A549 (cell line): ENCODE data around the gene KIFC1. TPM values are rescaled to one million over a fixed set of nuclear protein-coding genes. Genes with fewer than 3 reads are reported as not detected.
A peak's percentile ranks its signal among the peaks of the same experiment; 100 is the strongest.
"Not testable (repeated sequence)": the region's sequence is repeated elsewhere in the genome, so short reads cannot be mapped to it uniquely, and the experiment has no call there.

Experiments
- ATAC-seq, 2 experiments: fragments of 200-7000 bp in 1 of 2; fragments of >200 bp in 1 of 2; cut with Nextera tagmentation in 1 of 2; cut with Tn5 transposase in 1 of 2; 3 replicates each; pipeline versions ENCODE4 v1.8.0 to v1.9.1; 2018 to 2020; ENCODE audit warnings: mild to moderate bottlenecking in 1 of 2, moderate library complexity in 1 of 2
- CTCF ChIA-PET: fragments of 300-600 bp; sonication (Branson Sonifier 250); formaldehyde crosslinking; extraction: SDS; loops from one replicate; lab custom pipeline; 2021; ENCODE audit warnings: antibody characterized with exemption, inconsistent platforms; lab: Yijun Ruan, JAX
- POLR2A ChIA-PET: fragments of 350-600 bp; formaldehyde crosslinking; extraction: SDS; loops from one replicate; lab custom pipeline; 2021; ENCODE audit warnings: antibody characterized with exemption, inconsistent platforms; lab: Yijun Ruan, JAX
- DNase-seq, 2 experiments: peaks; one replicate each; pipeline versions ENCODE4 v3.0.0 to v3.0.0-alpha.2; 2011 to 2016; ENCODE audit warnings: low read depth in 1 of 2, low spot score in 1 of 2
- FAIRE-seq: peaks from 2 replicates; lab custom pipeline; 2011; peaks lifted over from hg19 to GRCh38; lab: Jason Lieb, UNC
- H3K27ac ChIP-seq, 2 experiments: fragments of >200 bp; sonication (Bioruptor Twin); formaldehyde crosslinking; 3 replicates each; pipeline ENCODE4 v1.5.1; 2016 to 2017
- H3K4me1 ChIP-seq: fragments of >200 bp; sonication (Bioruptor Twin); formaldehyde crosslinking; 3 replicates; pipeline ENCODE4 v1.6.1; 2016
- H3K4me2 ChIP-seq: fragments of >200 bp; sonication (Bioruptor Twin); formaldehyde crosslinking; 3 replicates; pipeline ENCODE4 v1.6.1; 2016
- H3K4me3 ChIP-seq: fragments of >200 bp; sonication (Bioruptor Twin); formaldehyde crosslinking; 3 replicates; pipeline ENCODE4 v1.5.1; 2016
- H3K9me3 ChIP-seq: fragments of >200 bp; sonication (Bioruptor Twin); formaldehyde crosslinking; 3 replicates; pipeline ENCODE4 v1.6.1; 2016
- BCL3 ChIP-seq: fragments of >200 bp; sonication (Bioruptor Twin); formaldehyde crosslinking; IDR thresholded peaks from 3 replicates; pipeline ENCODE4 v1.6.1; 2016
- CEBPB ChIP-seq, 2 experiments: fragments of >200 bp in 1 of 2; sonication (Bioruptor Twin) in 1 of 2; formaldehyde crosslinking in 1 of 2; IDR thresholded peaks; 2 replicates each; pipeline ENCODE4 v1.6.1; 2012 to 2016
- CHD4 ChIP-seq: fragments of 200-600 bp; sonication (generic); IDR thresholded peaks from 2 replicates; pipeline ENCODE4 v1.6.1; 2016; ENCODE audit warnings: antibody characterized with exemption, mild to moderate bottlenecking, borderline replicate concordance
- CTCF ChIP-seq: fragments of >200 bp; sonication (Bioruptor Twin); formaldehyde crosslinking; IDR thresholded peaks from 3 replicates; pipeline ENCODE4 v1.5.1; 2016
- EHMT2 ChIP-seq: fragments of 200-600 bp; sonication (generic); IDR thresholded peaks from 2 replicates; pipeline ENCODE4 v1.6.1; 2016; ENCODE audit warnings: antibody characterized with exemption, low read depth, mild to moderate bottlenecking, moderate library complexity
- EP300 ChIP-seq, 2 experiments: fragments of >200 bp; sonication (Bioruptor Twin); formaldehyde crosslinking; IDR thresholded peaks; 2 replicates in 1 of 2; 3 replicates in 1 of 2; pipeline ENCODE4 v1.6.1; 2016 to 2017
- FOXS1 ChIP-seq: fragments of 250-450 bp; sonication (Bioruptor Pico); IDR thresholded peaks from 2 replicates; pipeline ENCODE4 v1.5.0; 2020; ENCODE audit warnings: mild to moderate bottlenecking, moderate library complexity
- HDAC2 ChIP-seq: fragments of 200-600 bp; sonication (generic); IDR thresholded peaks from 2 replicates; pipeline ENCODE4 v1.6.1; 2016
- HEYL ChIP-seq: fragments of 250-450 bp; sonication (Bioruptor Pico); IDR thresholded peaks from 2 replicates; pipeline ENCODE4 v1.8.0; 2021; ENCODE audit warnings: mild to moderate bottlenecking, moderate library complexity
- HOXB5 ChIP-seq: fragments of 250-450 bp; sonication (Bioruptor Pico); IDR thresholded peaks from 2 replicates; pipeline ENCODE4 v1.5.0; 2020; ENCODE audit warnings: mild to moderate bottlenecking, moderate library complexity
- JUN ChIP-seq, 2 experiments: fragments of >200 bp; sonication (Bioruptor Twin); formaldehyde crosslinking; IDR thresholded peaks; 2 replicates in 1 of 2; 3 replicates in 1 of 2; pipeline ENCODE4 v1.6.1; 2016 to 2017
- KDM1A ChIP-seq: fragments of 200-600 bp; sonication (generic); IDR thresholded peaks from 2 replicates; pipeline ENCODE4 v1.6.1; 2016; ENCODE audit warnings: low read depth, mild to moderate bottlenecking
- KDM5A ChIP-seq: fragments of 200-600 bp; sonication (generic); IDR thresholded peaks from 2 replicates; pipeline ENCODE4 v1.6.1; 2016; ENCODE audit warnings: antibody characterized with exemption, mild to moderate bottlenecking
- NFE2L2 ChIP-seq: fragments of 150-350 bp; conservative IDR thresholded peaks from 2 replicates; pipeline ENCODE4 v1.6.1; 2014; ENCODE audit warnings: low read length
- NPAS2 ChIP-seq: fragments of 250-450 bp; sonication (Bioruptor Pico); IDR thresholded peaks from 2 replicates; pipeline ENCODE4 v1.8.0; 2022; ENCODE audit warnings: mild to moderate bottlenecking, moderate library complexity, borderline replicate concordance
- RAD21 ChIP-seq, 2 experiments: fragments of >200 bp in 1 of 2; sonication (Bioruptor Twin) in 1 of 2; formaldehyde crosslinking in 1 of 2; IDR thresholded peaks in 1 of 2; conservative IDR thresholded peaks in 1 of 2; 2 replicates in 1 of 2; 3 replicates in 1 of 2; pipeline ENCODE4 v1.6.1; 2012 to 2018; ENCODE audit warnings: inconsistent platforms in 1 of 2
- RARB ChIP-seq: fragments of 250-450 bp; sonication (Bioruptor Pico); IDR thresholded peaks from 2 replicates; pipeline ENCODE4 v1.8.0; 2021; ENCODE audit warnings: mild to moderate bottlenecking, moderate library complexity
- RFX5 ChIP-seq: fragments of 450-650 bp; IDR thresholded peaks from 2 replicates; pipeline ENCODE4 v1.7.1; 2014; ENCODE audit warnings: antibody characterized with exemption, mild to moderate bottlenecking, moderate library complexity
- ZC3H11A ChIP-seq: fragments of 450-650 bp; IDR thresholded peaks from 2 replicates; pipeline ENCODE4 v1.6.1; 2014; ENCODE audit warnings: antibody characterized with exemption, mild to moderate bottlenecking
- ZNF302 ChIP-seq: fragments of 250-450 bp; sonication (Bioruptor Pico); IDR thresholded peaks from 2 replicates; pipeline ENCODE4 v1.9.0; 2021; ENCODE audit warnings: inconsistent platforms, mild to moderate bottlenecking, moderate library complexity
- ZSCAN20 ChIP-seq: fragments of 250-450 bp; sonication (Bioruptor Pico); IDR thresholded peaks from 2 replicates; pipeline ENCODE4 v1.8.0; 2022; ENCODE audit warnings: mild to moderate bottlenecking, moderate library complexity
- WGBS: methylation state at CpG from one replicate; pipeline ENCODE4 v1.1.6; 2017; ENCODE audit errors: missing lambda C conversion rate; 5-methylcytosine and 5-hydroxymethylcytosine counted together
- polyA plus RNA-seq, 4 experiments: library from polyadenylated mRNA; depleted of rRNA in 3 of 4; stranded (reverse); fragments of >200 nt; fragmentation: RNase III in 1 of 4; extraction: RNeasy Plus Mini Kit Qiagen cat#74134 plus additional on column Dnase treatment in 1 of 4; gene quantifications; 2 replicates in 3 of 4; 3 replicates in 1 of 4; pipeline ENCODE4 v1.2.3, GENCODE V29; 2011 to 2017
- TF ChIP-seq, protein P1 (sequence below): IDR thresholded peaks from 2 replicates; pipeline ENCODE4 v1.6.1; 2012; ENCODE audit warnings: low read depth, borderline replicate concordance
- TF ChIP-seq, protein P2 (sequence below): fragments of 200-600 bp; sonication (generic); IDR thresholded peaks from 2 replicates; pipeline ENCODE4 v1.6.1; 2016; ENCODE audit warnings: antibody characterized with exemption, mild to moderate bottlenecking, moderate library complexity

The KIFC1 gene
- polyA plus RNA-seq, 2 of the 4 experiments (the other 2 are of a cell fraction): 23.9 to 30.5 TPM

DNA sequence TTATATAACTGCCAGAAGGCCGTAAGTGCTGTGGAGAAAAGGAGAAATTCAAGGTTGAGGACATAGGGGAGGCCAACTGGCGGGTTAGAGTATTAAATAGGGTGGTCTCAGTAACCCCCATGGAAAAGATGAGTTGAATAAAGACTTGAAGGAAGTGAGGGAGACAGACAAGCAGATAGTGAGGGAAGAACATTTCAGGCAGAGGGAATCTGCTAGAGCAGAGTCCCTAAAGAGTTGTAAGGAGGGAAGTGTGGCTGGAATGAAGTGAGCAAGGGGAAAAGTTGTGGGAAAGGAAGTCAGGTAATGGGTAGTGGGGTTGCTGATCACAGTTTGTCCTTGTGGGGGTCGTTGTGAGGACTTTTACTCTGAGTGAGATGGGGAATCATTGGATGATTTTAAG lies 1.4 kb downstream of the KIFC1 start:
- ATAC-seq: no peak
- CTCF ChIA-PET: no interaction called here
- WGBS: 48% methylated on average over 3 of the region's 3 CpGs
- peak overlapping the region; percentile 91 for H3K4me2 ChIP-seq
- FAIRE-seq: no peak
- peak overlapping the region; percentile 81 for H3K4me3 ChIP-seq
- H3K9me3 ChIP-seq: no peaks in the 10 kb centered on the region
- peaks cover 31% of the 10 kb centered on the region for H3K4me1 ChIP-seq
- POLR2A ChIA-PET: no interaction called here
- TF ChIP-seq ZSCAN20 (CRISPR knock-in tag) (no peak), EP300 (IDR thresholded peaks at IDR 0.05) (no peak), RAD21 (conservative IDR thresholded peaks at IDR 0.05 in 1 of 2, IDR thresholded peaks at IDR 0.05 in 1 of 2) (no peak), CHD4 (no peak), CEBPB (IDR thresholded peaks at IDR 0.05) (no peak), NPAS2 (CRISPR knock-in tag) (no peak), RFX5 (no peak), CTCF (no peak), RARB (CRISPR knock-in tag) (no peak), JUN (IDR thresholded peaks at IDR 0.05) (no peak)
- peak overlapping the region; percentile 74 to 94; a peak in 3 of 6 replicates for H3K27ac ChIP-seq
- no peak for DNase-seq

DNA sequence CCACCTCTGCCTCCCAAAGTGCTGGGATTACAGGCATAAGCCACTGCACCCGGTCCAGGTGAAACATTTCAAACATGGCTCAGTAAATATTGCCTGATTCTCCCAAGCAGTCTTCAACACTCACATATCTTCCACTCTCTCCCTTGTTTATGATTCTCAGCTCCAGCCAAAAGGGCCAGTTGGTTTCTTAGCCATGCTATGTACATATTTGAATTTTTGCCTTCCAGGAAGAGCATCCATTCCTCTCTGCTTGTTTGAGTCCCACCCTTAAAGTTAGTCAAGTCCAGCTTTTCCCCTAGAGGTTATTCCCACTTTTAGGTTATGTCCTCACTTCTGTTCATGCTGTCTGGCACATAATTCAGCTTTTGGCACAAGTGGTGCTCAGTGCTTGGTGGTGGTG lies 5.9 kb downstream of the KIFC1 start:
- no peaks in the 10 kb centered on the region for H3K9me3 ChIP-seq
- H3K4me3 ChIP-seq: no peak overlapping the region
- TF ChIP-seq FOXS1 (CRISPR knock-in tag): no peak
- TF ChIP-seq, protein P1, sequence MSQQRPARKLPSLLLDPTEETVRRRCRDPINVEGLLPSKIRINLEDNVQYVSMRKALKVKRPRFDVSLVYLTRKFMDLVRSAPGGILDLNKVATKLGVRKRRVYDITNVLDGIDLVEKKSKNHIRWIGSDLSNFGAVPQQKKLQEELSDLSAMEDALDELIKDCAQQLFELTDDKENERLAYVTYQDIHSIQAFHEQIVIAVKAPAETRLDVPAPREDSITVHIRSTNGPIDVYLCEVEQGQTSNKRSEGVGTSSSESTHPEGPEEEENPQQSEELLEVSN: no peak
- no peak for TF ChIP-seq RAD21 (conservative IDR thresholded peaks at IDR 0.05 in 1 of 2, IDR thresholded peaks at IDR 0.05 in 1 of 2)
- no peak for TF ChIP-seq RARB (CRISPR knock-in tag)
- no peak for TF ChIP-seq ZC3H11A
- TF ChIP-seq HOXB5 (CRISPR knock-in tag): no peak
- TF ChIP-seq EHMT2: no peak
- no peak for TF ChIP-seq ZNF302 (CRISPR knock-in tag)
- no peak for TF ChIP-seq NFE2L2
- no peak for TF ChIP-seq KDM1A
- TF ChIP-seq, protein P2, sequence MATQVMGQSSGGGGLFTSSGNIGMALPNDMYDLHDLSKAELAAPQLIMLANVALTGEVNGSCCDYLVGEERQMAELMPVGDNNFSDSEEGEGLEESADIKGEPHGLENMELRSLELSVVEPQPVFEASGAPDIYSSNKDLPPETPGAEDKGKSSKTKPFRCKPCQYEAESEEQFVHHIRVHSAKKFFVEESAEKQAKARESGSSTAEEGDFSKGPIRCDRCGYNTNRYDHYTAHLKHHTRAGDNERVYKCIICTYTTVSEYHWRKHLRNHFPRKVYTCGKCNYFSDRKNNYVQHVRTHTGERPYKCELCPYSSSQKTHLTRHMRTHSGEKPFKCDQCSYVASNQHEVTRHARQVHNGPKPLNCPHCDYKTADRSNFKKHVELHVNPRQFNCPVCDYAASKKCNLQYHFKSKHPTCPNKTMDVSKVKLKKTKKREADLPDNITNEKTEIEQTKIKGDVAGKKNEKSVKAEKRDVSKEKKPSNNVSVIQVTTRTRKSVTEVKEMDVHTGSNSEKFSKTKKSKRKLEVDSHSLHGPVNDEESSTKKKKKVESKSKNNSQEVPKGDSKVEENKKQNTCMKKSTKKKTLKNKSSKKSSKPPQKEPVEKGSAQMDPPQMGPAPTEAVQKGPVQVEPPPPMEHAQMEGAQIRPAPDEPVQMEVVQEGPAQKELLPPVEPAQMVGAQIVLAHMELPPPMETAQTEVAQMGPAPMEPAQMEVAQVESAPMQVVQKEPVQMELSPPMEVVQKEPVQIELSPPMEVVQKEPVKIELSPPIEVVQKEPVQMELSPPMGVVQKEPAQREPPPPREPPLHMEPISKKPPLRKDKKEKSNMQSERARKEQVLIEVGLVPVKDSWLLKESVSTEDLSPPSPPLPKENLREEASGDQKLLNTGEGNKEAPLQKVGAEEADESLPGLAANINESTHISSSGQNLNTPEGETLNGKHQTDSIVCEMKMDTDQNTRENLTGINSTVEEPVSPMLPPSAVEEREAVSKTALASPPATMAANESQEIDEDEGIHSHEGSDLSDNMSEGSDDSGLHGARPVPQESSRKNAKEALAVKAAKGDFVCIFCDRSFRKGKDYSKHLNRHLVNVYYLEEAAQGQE: no peak
- no peak for TF ChIP-seq NPAS2 (CRISPR knock-in tag)
- no peak for TF ChIP-seq CTCF
- no peak for TF ChIP-seq HEYL
- no peak for TF ChIP-seq HDAC2
- no peak for TF ChIP-seq KDM5A
- TF ChIP-seq BCL3: no peak
- TF ChIP-seq, all 56 proteins: peak for 0
- no peak for FAIRE-seq
- no peak overlapping the region for H3K27ac ChIP-seq
- no peak for ATAC-seq
- H3K4me2 ChIP-seq: no peak overlapping the region
- DNase-seq: no peak
- 81% methylated on average over 1 of the region's 1 CpG for WGBS
- peaks cover 28% of the 10 kb centered on the region for H3K4me1 ChIP-seq
- ChIA-PET CTCF (interaction anchor here (0.5 to 1.0 kb wide), 2 partner anchors 10 to 767 kb away, joined by 3 to 4 read pairs; no protein-coding TSS in a partner anchor), POLR2A (no interaction called here)

DNA sequence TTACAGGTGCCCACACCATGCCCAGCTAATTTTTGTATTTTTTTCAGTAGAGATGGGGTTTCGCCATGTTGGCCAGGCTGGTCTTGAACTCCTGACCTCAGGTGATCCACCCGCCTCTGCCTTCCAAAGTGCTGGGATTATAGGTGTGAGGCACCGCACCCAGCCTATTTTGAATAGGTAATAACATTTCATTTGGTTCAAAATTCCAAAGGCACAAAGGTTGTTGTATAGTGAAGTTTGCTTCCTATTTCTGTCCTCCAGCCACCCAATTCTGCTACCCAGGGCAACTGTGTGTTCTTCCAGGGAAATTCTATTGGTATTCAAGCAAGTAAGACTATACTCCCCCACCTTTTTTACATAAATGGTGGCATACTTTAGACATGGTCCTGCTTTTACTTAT lies 7.0 kb downstream of the KIFC1 start:
- DNase-seq, H3K4me2 ChIP-seq, ATAC-seq, POLR2A ChIA-PET, CTCF ChIA-PET, FAIRE-seq, H3K9me3 ChIP-seq, H3K4me3 ChIP-seq, H3K27ac ChIP-seq: not testable (repeated sequence)
- 93% methylated on average over 3 of the region's 3 CpGs for WGBS
- peaks cover 19% of the 10 kb centered on the region for H3K4me1 ChIP-seq
